T-helper 2 cell treated with Interferon-gamma antibody and Interleukin-4, amounts not matched to agents 100 ng/mL and 5 ng/mL, for 36 hours (primary cell): ENCODE measurements around the gene ITGAL. TPM values are rescaled to one million over a fixed set of nuclear protein-coding genes. Genes with fewer than 3 reads are reported as not detected.
"Not testable (repeated sequence)": the region's sequence is repeated elsewhere in the genome, so short reads cannot be mapped to it uniquely, and the experiment has no call there.

Source experiments
- intact Hi-C: fragments of 100-400 bp; cut with micrococcal nuclease; formaldehyde crosslinking; loops from one replicate; pipeline ENCODE4 v1.15.1; 2023
- total RNA-seq: library from RNA; stranded (reverse); gene quantifications from 2 replicates; pipeline ENCODE4 v1.2.3, GENCODE V29; 2022

Gene ITGAL
- total RNA-seq: 527 and 528 TPM in 2 replicates

- intact Hi-C loops: loop anchor here (5.0 kb wide), 2 partner anchors 40 to 100 kb away; partner anchors contain the start of genes DCTPP1, MYL11 and TBC1D10B
These were observed at the start of gene ITGAL for GRCh38 chr16:30472328-30472942. TSS of gene ITGAL (plus strand) at chr16:30472742. CDS start at chr16:30472838, 96 bp downstream.

- intact Hi-C loops: no loop called here
These were observed 44.5 kb upstream of the ITGAL start for GRCh38 chr16:30428055-30428454.

- intact Hi-C loops: no loop called here
These were observed 43.2 kb upstream of the ITGAL start for GRCh38 chr16:30429418-30429677.

- intact Hi-C loops: loop anchor here (1.0 to 5.0 kb wide), 7 partner anchors 12 to 198 kb away; partner anchors contain the start of genes ITGAL and SEPHS2
These were observed 42.7 kb upstream of the ITGAL start, which contains the start of gene DCTPP1 for GRCh38 chr16:30429678-30430427. TSS of gene DCTPP1 (minus strand) at chr16:30430030. CDS start at chr16:30429980, 50 bp downstream.

GRCh38 chr16:30430428-30430970 is 42.0 kb upstream of the ITGAL start:
- intact Hi-C loops: loop anchor here (1.0 to 5.0 kb wide), 7 partner anchors 12 to 198 kb away; partner anchors contain the start of genes ITGAL and SEPHS2

- intact Hi-C loops: loop anchor here (5.0 kb wide), 1 partner anchor 37 kb away; the partner anchor contains the start of gene ITGAL
These were observed 37.7 kb upstream of the ITGAL start for GRCh38 chr16:30434852-30435251.

- intact Hi-C loops: no loop called here
These were observed 35.0 kb upstream of the ITGAL start for GRCh38 chr16:30437511-30438046.

GRCh38 chr16:30438835-30439234 is 33.7 kb upstream of the ITGAL start:
- intact Hi-C loops: no loop called here

- intact Hi-C loops: no loop called here
These were observed 32.7 kb upstream of the ITGAL start for GRCh38 chr16:30439720-30440348.

GRCh38 chr16:30443631-30444030 is 28.9 kb upstream of the ITGAL start:
- intact Hi-C loops: no loop called here

- intact Hi-C loops: loop anchor here (1.0 kb wide), 2 partner anchors 14 to 29 kb away; partner anchors contain the start of gene DCTPP1
These were observed 28.1 kb upstream of the ITGAL start for GRCh38 chr16:30444231-30445148.

GRCh38 chr16:30445149-30445407 is 27.5 kb upstream of the ITGAL start:
- intact Hi-C loops: loop anchor here (1.0 kb wide), 2 partner anchors 15 to 28 kb away; partner anchors contain the start of gene DCTPP1

- intact Hi-C loops: loop anchor here (1.0 kb wide), 2 partner anchors 15 to 28 kb away; partner anchors contain the start of gene DCTPP1
These were observed 26.9 kb upstream of the ITGAL start, which contains the start of gene SEPHS2 for GRCh38 chr16:30445408-30446202. TSS of gene SEPHS2 (minus strand) at chr16:30445874. CDS start at chr16:30445727, 147 bp downstream.

- intact Hi-C loops: no loop called here
These were observed 26.3 kb upstream of the ITGAL start for GRCh38 chr16:30446203-30446595.

GRCh38 chr16:30447512-30448226 is 24.9 kb upstream of the ITGAL start:
- intact Hi-C loops: no loop called here

GRCh38 chr16:30449116-30449435 is 23.5 kb upstream of the ITGAL start:
- intact Hi-C loops: no loop called here

- intact Hi-C loops: not testable (repeated sequence)
These were observed 19.6 kb upstream of the ITGAL start for GRCh38 chr16:30452709-30453580.

GRCh38 chr16:30456302-30456701 is 16.2 kb upstream of the ITGAL start:
- intact Hi-C loops: no loop called here
